Measurements from ENCODE around the gene DHX15. TPM values are rescaled to one million over a fixed set of nuclear protein-coding genes. Genes with fewer than 3 reads are reported as not detected.

Gene DHX15
- total RNA-seq, 1 experiment from 2014 or later: 240 TPM

DNA sequence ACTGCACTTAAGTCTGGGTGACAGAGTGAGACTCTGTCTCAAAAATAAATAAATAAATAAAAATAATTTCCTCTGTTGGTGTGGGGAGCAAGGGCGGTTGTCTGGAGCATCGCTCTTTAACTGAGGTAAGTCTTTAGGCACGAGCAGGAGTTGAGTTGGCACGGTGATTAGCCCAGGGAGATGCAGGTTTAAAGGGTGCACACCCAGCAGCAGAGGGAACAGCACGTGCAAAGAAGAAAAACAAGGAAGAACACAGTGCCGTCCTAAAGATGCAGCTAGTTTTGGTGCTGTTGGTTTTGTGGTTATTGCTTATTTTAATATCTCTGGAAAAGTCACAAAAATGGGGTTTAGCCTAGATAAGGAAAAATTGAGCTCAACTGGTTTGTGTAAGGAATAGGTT lies 87.8 kb downstream of the DHX15 start:
- Mint-ChIP-seq H3K27ac (0 out of 2 replicates have a peak overlapping the region, but pooled peaks have one; percentile 68), H3K9me3 (peaks cover 20% of the 10 kb centered on the region), H3K27me3 (ENCODE audit: low read depth) (no peaks in the 10 kb centered on the region), H3K4me3 (no peak overlapping the region), H3K36me3 (peaks cover 23% of the 10 kb centered on the region), H3K4me1 (peaks cover 45% of the 10 kb centered on the region)
- TF ChIP-seq GRHL2 (CRISPR knock-in tag; IDR thresholded peaks at IDR 0.05; ENCODE audit: insufficient replicate concordance, severe bottlenecking) (no peak), ETV6 (CRISPR knock-in tag; IDR thresholded peaks at IDR 0.05) (no peak), TEAD4 (CRISPR knock-in tag; IDR thresholded peaks at IDR 0.05) (no peak), ZNF396 (CRISPR knock-in tag; IDR thresholded peaks at IDR 0.05; ENCODE audit: borderline replicate concordance) (no peak), CBFB (CRISPR knock-in tag; IDR thresholded peaks at IDR 0.05; ENCODE audit: low read depth) (no peak), ZNF121 (CRISPR knock-in tag; IDR thresholded peaks at IDR 0.05) (no peak)
- TF ChIP-seq, protein P1, sequence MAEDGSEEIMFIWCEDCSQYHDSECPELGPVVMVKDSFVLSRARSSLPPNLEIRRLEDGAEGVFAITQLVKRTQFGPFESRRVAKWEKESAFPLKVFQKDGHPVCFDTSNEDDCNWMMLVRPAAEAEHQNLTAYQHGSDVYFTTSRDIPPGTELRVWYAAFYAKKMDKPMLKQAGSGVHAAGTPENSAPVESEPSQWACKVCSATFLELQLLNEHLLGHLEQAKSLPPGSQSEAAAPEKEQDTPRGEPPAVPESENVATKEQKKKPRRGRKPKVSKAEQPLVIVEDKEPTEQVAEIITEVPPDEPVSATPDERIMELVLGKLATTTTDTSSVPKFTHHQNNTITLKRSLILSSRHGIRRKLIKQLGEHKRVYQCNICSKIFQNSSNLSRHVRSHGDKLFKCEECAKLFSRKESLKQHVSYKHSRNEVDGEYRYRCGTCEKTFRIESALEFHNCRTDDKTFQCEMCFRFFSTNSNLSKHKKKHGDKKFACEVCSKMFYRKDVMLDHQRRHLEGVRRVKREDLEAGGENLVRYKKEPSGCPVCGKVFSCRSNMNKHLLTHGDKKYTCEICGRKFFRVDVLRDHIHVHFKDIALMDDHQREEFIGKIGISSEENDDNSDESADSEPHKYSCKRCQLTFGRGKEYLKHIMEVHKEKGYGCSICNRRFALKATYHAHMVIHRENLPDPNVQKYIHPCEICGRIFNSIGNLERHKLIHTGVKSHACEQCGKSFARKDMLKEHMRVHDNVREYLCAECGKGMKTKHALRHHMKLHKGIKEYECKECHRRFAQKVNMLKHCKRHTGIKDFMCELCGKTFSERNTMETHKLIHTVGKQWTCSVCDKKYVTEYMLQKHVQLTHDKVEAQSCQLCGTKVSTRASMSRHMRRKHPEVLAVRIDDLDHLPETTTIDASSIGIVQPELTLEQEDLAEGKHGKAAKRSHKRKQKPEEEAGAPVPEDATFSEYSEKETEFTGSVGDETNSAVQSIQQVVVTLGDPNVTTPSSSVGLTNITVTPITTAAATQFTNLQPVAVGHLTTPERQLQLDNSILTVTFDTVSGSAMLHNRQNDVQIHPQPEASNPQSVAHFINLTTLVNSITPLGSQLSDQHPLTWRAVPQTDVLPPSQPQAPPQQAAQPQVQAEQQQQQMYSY (CRISPR knock-in tag; IDR thresholded peaks at IDR 0.05): no peak
- TF ChIP-seq, protein P2, sequence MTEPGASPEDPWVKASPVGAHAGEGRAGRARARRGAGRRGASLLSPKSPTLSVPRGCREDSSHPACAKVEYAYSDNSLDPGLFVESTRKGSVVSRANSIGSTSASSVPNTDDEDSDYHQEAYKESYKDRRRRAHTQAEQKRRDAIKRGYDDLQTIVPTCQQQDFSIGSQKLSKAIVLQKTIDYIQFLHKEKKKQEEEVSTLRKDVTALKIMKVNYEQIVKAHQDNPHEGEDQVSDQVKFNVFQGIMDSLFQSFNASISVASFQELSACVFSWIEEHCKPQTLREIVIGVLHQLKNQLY (CRISPR knock-in tag; IDR thresholded peaks at IDR 0.05): no peak
- TF ChIP-seq, protein P3, sequence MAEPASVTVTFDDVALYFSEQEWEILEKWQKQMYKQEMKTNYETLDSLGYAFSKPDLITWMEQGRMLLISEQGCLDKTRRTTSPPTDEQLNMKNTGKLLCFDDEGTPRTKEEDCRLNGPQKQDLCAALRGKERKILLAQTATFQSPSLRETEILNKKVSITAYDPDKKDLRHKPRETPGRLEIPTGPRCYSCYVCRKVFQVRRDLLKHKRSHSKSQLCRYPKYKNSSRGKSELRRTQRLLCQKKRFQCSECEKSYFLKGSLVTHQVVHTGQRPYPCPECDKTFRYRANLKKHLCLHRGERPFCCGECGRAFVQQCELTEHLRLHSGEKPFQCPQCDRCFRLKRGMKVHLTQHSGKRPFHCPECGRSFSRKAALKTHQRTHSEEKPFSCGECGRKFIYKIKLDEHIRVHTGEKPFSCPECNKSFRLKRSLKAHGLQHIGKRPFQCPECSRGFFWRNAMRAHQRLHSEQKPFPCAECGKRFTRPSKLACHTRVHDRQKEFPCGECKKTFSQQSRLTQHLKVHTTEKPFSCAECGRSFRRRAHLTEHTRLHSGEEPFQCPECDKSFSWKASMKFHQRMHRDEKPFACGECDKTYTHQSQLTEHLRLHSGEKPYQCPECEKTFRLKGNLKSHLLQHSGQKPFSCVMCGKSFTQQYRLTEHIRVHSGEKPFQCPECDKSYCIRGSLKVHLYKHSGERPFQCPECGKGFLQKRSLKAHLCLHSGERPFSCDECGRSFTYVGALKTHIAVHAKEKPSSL (CRISPR knock-in tag; conservative IDR thresholded peaks at IDR 0.05): no peak
- TF ChIP-seq, protein P4, sequence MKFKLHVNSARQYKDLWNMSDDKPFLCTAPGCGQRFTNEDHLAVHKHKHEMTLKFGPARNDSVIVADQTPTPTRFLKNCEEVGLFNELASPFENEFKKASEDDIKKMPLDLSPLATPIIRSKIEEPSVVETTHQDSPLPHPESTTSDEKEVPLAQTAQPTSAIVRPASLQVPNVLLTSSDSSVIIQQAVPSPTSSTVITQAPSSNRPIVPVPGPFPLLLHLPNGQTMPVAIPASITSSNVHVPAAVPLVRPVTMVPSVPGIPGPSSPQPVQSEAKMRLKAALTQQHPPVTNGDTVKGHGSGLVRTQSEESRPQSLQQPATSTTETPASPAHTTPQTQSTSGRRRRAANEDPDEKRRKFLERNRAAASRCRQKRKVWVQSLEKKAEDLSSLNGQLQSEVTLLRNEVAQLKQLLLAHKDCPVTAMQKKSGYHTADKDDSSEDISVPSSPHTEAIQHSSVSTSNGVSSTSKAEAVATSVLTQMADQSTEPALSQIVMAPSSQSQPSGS (CRISPR knock-in tag; IDR thresholded peaks at IDR 0.05; ENCODE audit: borderline replicate concordance, low read depth): no peak
- TF ChIP-seq, protein P5, sequence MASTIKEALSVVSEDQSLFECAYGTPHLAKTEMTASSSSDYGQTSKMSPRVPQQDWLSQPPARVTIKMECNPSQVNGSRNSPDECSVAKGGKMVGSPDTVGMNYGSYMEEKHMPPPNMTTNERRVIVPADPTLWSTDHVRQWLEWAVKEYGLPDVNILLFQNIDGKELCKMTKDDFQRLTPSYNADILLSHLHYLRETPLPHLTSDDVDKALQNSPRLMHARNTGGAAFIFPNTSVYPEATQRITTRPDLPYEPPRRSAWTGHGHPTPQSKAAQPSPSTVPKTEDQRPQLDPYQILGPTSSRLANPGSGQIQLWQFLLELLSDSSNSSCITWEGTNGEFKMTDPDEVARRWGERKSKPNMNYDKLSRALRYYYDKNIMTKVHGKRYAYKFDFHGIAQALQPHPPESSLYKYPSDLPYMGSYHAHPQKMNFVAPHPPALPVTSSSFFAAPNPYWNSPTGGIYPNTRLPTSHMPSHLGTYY (CRISPR knock-in tag; IDR thresholded peaks at IDR 0.05): no peak
- no peak for ATAC-seq
- DNase-seq (ENCODE audit: low spot score): no peak
- CTCF ChIA-PET: interaction anchor here (1.1 to 3.7 kb wide), 3 partner anchors 8 to 24 kb away, joined by 4 to 12 read pairs (median 4); no protein-coding TSS in a partner anchor
- POLR2A ChIA-PET: no interaction called here

DNA sequence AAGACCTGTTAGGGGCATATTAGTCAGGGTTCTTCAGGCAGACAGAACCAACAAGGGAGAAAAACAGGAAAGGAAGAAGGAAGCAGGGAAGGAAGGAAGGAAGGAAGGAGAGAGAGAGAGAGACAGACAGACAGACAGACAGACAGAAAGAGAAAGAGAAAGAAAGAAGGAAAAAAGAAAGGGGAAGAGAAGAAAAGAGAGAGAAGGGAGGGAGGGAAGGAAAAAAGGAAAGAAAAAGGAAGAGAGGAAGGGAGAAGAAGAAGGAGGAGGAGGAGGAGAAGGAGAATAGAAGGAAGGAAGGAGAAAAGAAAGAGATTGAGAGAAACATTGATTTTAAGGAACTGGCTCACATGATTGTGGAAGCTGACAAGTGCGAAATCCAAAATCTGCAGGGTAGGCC lies 89.0 kb downstream of the DHX15 start:
- H3K4me1 Mint-ChIP-seq: peaks cover 35% of the 10 kb centered on the region
- no peak for DNase-seq (ENCODE audit: low spot score)
- ChIA-PET POLR2A (no interaction called here), CTCF (no interaction called here)
- H3K4me3 Mint-ChIP-seq: no peak overlapping the region
- H3K27me3 Mint-ChIP-seq (ENCODE audit: low read depth): no peaks in the 10 kb centered on the region
- ATAC-seq: no peak
- H3K36me3 Mint-ChIP-seq: peaks cover 23% of the 10 kb centered on the region
- H3K9me3 Mint-ChIP-seq: peaks cover 20% of the 10 kb centered on the region
- H3K27ac Mint-ChIP-seq: no peak overlapping the region
- TF ChIP-seq, protein P6, sequence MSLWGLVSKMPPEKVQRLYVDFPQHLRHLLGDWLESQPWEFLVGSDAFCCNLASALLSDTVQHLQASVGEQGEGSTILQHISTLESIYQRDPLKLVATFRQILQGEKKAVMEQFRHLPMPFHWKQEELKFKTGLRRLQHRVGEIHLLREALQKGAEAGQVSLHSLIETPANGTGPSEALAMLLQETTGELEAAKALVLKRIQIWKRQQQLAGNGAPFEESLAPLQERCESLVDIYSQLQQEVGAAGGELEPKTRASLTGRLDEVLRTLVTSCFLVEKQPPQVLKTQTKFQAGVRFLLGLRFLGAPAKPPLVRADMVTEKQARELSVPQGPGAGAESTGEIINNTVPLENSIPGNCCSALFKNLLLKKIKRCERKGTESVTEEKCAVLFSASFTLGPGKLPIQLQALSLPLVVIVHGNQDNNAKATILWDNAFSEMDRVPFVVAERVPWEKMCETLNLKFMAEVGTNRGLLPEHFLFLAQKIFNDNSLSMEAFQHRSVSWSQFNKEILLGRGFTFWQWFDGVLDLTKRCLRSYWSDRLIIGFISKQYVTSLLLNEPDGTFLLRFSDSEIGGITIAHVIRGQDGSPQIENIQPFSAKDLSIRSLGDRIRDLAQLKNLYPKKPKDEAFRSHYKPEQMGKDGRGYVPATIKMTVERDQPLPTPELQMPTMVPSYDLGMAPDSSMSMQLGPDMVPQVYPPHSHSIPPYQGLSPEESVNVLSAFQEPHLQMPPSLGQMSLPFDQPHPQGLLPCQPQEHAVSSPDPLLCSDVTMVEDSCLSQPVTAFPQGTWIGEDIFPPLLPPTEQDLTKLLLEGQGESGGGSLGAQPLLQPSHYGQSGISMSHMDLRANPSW (CRISPR knock-in tag; conservative IDR thresholded peaks at IDR 0.05; ENCODE audit: low read depth): no peak
- TF ChIP-seq, protein P1 (CRISPR knock-in tag; IDR thresholded peaks at IDR 0.05): no peak
- TF ChIP-seq, protein P2 (CRISPR knock-in tag; IDR thresholded peaks at IDR 0.05): no peak
- TF ChIP-seq, protein P7, sequence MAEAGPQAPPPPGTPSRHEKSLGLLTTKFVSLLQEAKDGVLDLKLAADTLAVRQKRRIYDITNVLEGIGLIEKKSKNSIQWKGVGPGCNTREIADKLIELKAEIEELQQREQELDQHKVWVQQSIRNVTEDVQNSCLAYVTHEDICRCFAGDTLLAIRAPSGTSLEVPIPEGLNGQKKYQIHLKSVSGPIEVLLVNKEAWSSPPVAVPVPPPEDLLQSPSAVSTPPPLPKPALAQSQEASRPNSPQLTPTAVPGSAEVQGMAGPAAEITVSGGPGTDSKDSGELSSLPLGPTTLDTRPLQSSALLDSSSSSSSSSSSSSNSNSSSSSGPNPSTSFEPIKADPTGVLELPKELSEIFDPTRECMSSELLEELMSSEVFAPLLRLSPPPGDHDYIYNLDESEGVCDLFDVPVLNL (CRISPR knock-in tag; IDR thresholded peaks at IDR 0.05; ENCODE audit: borderline replicate concordance, low read depth): no peak
